ENCODE measurements around the gene MRPL40.

DNA sequence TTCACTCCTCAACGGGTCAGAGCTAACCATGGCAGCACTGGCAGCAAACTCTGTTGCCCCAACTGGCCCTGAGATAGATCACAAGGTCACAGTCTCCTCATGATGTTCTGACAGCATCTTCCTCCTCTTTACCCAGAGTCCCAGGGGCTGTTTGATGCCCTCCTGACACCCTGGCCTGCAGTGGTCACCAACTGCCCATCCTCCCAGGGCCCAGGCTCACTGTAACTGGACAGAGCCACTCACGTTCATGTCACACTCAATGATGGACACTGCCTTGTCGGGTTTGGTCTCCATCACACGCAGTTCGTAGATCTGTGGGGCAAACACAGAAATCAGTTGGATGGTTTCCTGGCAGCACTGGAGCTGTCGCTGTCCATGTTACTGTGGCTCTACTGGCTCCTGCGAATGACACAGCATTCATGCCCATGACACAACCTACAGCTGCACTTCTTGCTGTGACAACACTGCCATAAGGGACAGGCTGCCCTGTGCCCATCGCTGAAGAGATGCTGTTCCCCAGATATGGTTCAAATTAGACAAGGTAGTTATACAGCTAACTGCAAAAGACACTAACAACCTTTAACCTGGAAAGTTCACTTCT is 25.6 kb downstream of the MRPL40 start:
- no peak for TF ChIP-seq POLR2A (IDR thresholded peaks at IDR 0.05)
- TF ChIP-seq CTCF (IDR thresholded peaks at IDR 0.05) = no peak
